Fibroblast of pulmonary artery (primary cell): ENCODE measurements around the gene HPRT1.

Experiments used
- DNase-seq: peaks from one replicate; pipeline ENCODE4 v3.0.0-alpha.2; 2010; ENCODE audit warnings: low read depth
- H3K4me3 ChIP-seq: replicated peaks from 2 replicates; pipeline ENCODE4 v1.5.1; 2011; ENCODE audit warnings: low read depth, mild to moderate bottlenecking, control low read depth, low read length, moderate library complexity
- TF ChIP-seq, protein P1 (sequence below): IDR thresholded peaks from 2 replicates; pipeline ENCODE4 v1.5.1; 2011; ENCODE audit warnings: mild to moderate bottlenecking, control low read depth, low read length, inconsistent platforms; ENCODE audit errors: missing control alignments

HPRT1 gene

DNA sequence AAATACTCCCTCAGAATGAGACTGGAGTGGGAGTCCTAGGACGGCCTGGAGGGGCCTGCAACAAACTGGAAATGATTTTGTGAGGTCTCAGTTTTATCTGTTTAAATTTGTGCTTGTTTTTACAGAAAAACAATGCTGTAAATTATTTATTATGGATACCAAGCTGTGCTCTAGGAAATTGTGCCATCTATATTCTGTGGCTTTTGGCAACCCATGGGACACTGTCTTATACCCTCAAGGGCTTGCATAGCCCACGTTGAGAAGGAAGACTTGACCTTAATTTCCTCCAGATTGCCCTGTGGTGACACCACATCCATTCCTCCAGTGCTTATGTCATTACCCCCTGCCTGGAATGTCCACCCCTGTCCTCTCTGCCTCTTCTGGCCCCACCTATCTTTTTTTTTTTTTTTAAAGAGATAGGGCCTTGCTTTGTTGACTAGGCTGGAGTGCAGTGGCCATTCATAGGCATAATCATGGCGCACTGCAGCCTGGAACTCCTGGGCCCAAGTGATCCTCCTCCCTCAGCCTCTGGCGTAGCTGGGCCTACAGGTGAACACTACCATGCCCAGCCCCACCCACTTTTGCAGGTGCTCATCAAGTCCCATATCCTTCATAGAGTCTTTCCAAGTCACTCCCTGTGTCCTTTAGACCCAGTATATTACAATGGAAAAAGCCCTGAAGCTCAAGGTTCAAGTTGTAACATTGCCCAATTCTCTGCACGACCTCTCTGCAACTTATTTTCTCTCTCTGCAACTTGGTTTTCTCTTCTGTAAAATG is 77.4 kb downstream of the HPRT1 start:
- H3K4me3 ChIP-seq, result no peak overlapping the region
- peak; percentile 80 for DNase-seq
- TF ChIP-seq, protein P1, sequence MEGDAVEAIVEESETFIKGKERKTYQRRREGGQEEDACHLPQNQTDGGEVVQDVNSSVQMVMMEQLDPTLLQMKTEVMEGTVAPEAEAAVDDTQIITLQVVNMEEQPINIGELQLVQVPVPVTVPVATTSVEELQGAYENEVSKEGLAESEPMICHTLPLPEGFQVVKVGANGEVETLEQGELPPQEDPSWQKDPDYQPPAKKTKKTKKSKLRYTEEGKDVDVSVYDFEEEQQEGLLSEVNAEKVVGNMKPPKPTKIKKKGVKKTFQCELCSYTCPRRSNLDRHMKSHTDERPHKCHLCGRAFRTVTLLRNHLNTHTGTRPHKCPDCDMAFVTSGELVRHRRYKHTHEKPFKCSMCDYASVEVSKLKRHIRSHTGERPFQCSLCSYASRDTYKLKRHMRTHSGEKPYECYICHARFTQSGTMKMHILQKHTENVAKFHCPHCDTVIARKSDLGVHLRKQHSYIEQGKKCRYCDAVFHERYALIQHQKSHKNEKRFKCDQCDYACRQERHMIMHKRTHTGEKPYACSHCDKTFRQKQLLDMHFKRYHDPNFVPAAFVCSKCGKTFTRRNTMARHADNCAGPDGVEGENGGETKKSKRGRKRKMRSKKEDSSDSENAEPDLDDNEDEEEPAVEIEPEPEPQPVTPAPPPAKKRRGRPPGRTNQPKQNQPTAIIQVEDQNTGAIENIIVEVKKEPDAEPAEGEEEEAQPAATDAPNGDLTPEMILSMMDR, result no peak

DNA sequence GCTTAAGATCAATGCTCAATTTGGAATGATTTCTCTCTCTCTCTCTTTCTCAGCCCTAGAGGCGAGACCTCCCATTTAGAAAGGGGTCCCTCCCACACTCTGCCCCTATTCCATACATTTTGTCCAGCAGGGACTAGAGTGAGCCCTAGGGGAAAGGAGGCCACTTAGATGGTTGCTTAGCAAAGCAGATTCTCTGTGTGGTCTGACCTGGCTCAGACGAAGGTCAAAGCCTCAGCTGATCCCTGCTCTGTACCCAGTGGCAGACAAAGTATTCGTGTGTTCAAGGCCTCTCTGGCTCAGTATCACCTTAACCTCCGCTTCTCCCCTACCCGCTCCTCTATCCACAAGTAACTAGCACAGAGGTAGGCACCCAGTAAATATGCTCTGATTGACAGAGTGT is 78.4 kb downstream of the HPRT1 start:
- TF ChIP-seq, protein P1, result no peak
- no peak overlapping the region for H3K4me3 ChIP-seq
- no peak for DNase-seq

DNA sequence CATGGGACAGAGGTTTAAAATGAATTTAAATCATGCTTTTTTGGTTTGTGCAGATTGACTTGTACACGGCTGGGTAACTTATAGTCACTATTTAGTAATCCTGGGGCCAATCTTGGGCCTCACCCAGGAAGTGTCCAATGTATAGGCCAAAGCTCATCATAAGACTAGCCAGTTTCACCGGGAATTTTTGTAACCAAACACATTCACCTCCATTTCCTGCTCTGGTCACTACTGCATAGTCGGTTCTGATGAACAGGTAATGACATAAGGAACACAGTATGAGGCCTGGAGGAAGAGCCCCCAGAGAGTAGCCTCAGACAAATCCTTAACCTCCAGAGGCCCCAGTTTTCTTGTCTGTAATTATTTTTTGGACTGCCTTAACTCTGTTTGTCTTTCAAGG is 81.9 kb downstream of the HPRT1 start:
- no peak overlapping the region for H3K4me3 ChIP-seq
- TF ChIP-seq, protein P1, result no peak
- no peak for DNase-seq

DNA sequence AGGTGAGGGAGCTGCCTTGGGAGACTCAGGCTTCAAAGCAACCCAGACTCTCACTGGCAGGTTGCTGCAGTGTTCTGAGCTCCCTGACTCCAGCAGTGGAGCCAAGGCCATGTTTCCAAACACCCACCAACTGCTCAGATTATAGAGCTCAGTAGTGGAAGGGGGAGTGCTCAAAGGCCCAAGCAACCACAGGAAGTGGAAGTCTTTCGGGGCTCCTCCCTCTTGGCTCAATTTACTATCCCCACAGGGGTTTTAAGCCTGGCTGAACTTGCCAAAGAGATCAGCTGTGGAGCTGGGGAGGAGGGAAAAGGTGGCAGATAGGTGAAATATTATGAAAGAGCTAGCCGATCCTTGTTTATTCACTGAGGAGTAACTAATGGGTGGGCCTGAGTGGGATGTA is 82.5 kb downstream of the HPRT1 start:
- no peak overlapping the region for H3K4me3 ChIP-seq
- TF ChIP-seq, protein P1, result no peak
- DNase-seq, result peak; percentile 81

DNA sequence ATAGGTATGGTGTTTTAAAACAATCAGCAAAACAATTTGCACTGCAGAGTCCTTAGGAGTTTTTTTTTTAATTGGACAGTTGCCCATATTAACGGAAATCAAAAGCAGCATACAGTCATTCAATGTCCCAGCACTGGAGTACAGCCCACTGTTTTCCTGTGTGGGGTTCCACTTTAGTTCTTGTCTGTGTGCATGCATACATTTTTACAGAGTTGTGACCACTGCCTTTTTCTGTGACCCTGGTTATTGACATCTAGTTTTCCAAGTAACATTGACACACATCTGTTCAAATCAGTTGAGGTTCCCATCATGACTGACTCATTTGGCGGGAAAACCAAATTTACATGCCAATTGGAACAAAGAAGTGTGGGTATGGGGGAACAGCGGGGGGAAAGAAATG is 83.3 kb downstream of the HPRT1 start:
- TF ChIP-seq, protein P1, result no peak
- no peak for DNase-seq
- H3K4me3 ChIP-seq, result no peak overlapping the region

DNA sequence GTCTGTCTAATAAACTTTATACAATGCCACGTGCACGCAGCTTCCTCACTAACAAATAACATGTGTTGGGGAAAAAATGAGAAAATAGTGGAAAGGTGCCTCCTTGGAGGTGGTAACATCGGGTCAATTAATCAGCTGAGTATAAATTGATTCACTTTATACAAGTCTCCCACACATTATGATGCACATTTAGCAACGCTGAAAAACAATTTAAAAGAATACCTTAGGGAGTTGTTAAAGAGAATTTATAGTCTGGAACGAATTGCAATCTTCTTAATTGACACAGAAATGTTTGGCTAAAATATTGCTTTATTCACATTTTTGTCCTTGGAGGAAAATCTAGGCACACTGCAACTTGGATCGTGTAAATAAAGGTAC is 84.2 kb downstream of the HPRT1 start:
- TF ChIP-seq, protein P1, result no peak
- no peak overlapping the region for H3K4me3 ChIP-seq
- DNase-seq, result no peak
